Pulmonary artery endothelial cell (primary cell): ENCODE data around the gene FBXW8. TPM values are rescaled to one million over a fixed set of nuclear protein-coding genes. Genes with fewer than 3 reads are reported as not detected.
A peak's percentile ranks its signal among the peaks of the same experiment; 100 is the strongest.

Experiments used
- DNase-seq: peaks from one replicate; pipeline ENCODE4 v3.0.0-alpha.2; 2011; ENCODE audit warnings: low read depth, low spot score
- total RNA-seq: library from RNA; depleted of rRNA; stranded (reverse); fragments of >200 nt; gene quantifications from 2 replicates; pipeline ENCODE4 v1.2.3, GENCODE V29; 2014

The FBXW8 gene
- total RNA-seq, 1 donor from 2014 or later: 9.2 TPM

- DNase-seq: no peak
Observed at GRCh38 chr12:116887244-116887643, 23.5 kb upstream of the FBXW8 start.

GRCh38 chr12:116887897-116888296, 22.9 kb upstream of the FBXW8 start:
- DNase-seq: no peak

- DNase-seq: no peak
Observed at GRCh38 chr12:116890330-116890729, 20.4 kb upstream of the FBXW8 start.

GRCh38 chr12:116891019-116891418, 19.7 kb upstream of the FBXW8 start:
- no peak for DNase-seq

GRCh38 chr12:116892349-116893140, 18.2 kb upstream of the FBXW8 start:
- DNase-seq: no peak

GRCh38 chr12:116894913-116895312, 15.8 kb upstream of the FBXW8 start:
- no peak for DNase-seq

- DNase-seq: no peak
Observed at GRCh38 chr12:116896411-116896924, 14.3 kb upstream of the FBXW8 start.

GRCh38 chr12:116897476-116897875, 13.3 kb upstream of the FBXW8 start:
- no peak for DNase-seq

- DNase-seq: no peak
Observed at GRCh38 chr12:116898669-116899068, 12.1 kb upstream of the FBXW8 start.

- DNase-seq: no peak
Observed at GRCh38 chr12:116901612-116902011, 9.1 kb upstream of the FBXW8 start.

GRCh38 chr12:116903818-116904217, 6.9 kb upstream of the FBXW8 start:
- DNase-seq: no peak

- DNase-seq: no peak
Observed at GRCh38 chr12:116906285-116906684, 4.5 kb upstream of the FBXW8 start.

GRCh38 chr12:116910280-116910644, 488 bp upstream of the FBXW8 start:
- no peak for DNase-seq

GRCh38 chr12:116915326-116915725, 4.6 kb downstream of the FBXW8 start:
- no peak for DNase-seq

GRCh38 chr12:116916122-116916521, 5.4 kb downstream of the FBXW8 start:
- DNase-seq: no peak

- peak; percentile 7 for DNase-seq
Observed at GRCh38 chr12:116916714-116917114, 6.0 kb downstream of the FBXW8 start.

- DNase-seq: no peak
Observed at GRCh38 chr12:116918464-116918863, 7.7 kb downstream of the FBXW8 start.

- no peak for DNase-seq
Observed at GRCh38 chr12:116919247-116919661, 8.5 kb downstream of the FBXW8 start.

GRCh38 chr12:116919706-116920485, 9.1 kb downstream of the FBXW8 start:
- DNase-seq: no peak

- no peak for DNase-seq
Observed at GRCh38 chr12:116920939-116921338, 10.2 kb downstream of the FBXW8 start.

- no peak for DNase-seq
Observed at GRCh38 chr12:116922194-116922897, 11.6 kb downstream of the FBXW8 start.
